ENCODE measurements around the gene GAGE10. TPM values are rescaled to one million over a fixed set of nuclear protein-coding genes. Genes with fewer than 3 reads are reported as not detected.

Gene GAGE10, protein sequence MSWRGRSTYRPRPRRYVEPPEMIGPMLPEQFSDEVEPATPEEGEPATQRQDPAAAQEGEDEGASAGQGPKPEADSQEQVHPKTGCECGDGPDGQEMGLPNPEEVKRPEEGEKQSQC
- total RNA-seq (not detected), polyA plus RNA-seq (not detected)

- Histone ChIP-seq H3K9me3 (ENCODE audit: control insufficient read depth in 1 of 2, low read length in 2 of 2) (no peaks in the 10 kb centered on the region), H3K4me3 (ENCODE audit: low read length in 2 of 2) (no peak within 1 kb of the TSS), H3K27ac (ENCODE audit: low read depth, low read length) (no peak within 1 kb of the TSS), H3K4me1 (ENCODE audit: insufficient read depth, low read length) (peaks cover 3% of the 10 kb centered on the region), H3K27me3 (ENCODE audit: insufficient read depth, low read length) (no peaks in the 10 kb centered on the region), H3K36me3 (ENCODE audit: insufficient read depth, low read length) (no peaks in the 10 kb centered on the region)
- H3K36me3 Mint-ChIP-seq: peaks cover 0 to 8% of the 10 kb centered on the region in 2 donors
- H3K9me3 Mint-ChIP-seq: no peaks in the 10 kb centered on the region
- ChIA-PET CTCF (ENCODE audit: partially characterized antibody) (no interaction called here), POLR2A (ENCODE audit: partially characterized antibody) (no interaction called here)
- no peak for DNase-seq
- intact Hi-C loops (cut with micrococcal nuclease): no loop called here
- peaks cover 0 to 8% (median 3%) of the 10 kb centered on the region in 4 donors for H3K4me1 Mint-ChIP-seq
- H3K27ac Mint-ChIP-seq: no peak within 1 kb of the TSS
- H3K27me3 Mint-ChIP-seq: no peaks in the 10 kb centered on the region
- H3K4me3 Mint-ChIP-seq: no peak within 1 kb of the TSS
These were observed at the start of gene GAGE10 for GRCh38 chrX:49303346-49303745. GAGE10 (plus strand) TSS chrX:49303646; CDS start chrX:49304860, 1,214 bp downstream.

DNA sequence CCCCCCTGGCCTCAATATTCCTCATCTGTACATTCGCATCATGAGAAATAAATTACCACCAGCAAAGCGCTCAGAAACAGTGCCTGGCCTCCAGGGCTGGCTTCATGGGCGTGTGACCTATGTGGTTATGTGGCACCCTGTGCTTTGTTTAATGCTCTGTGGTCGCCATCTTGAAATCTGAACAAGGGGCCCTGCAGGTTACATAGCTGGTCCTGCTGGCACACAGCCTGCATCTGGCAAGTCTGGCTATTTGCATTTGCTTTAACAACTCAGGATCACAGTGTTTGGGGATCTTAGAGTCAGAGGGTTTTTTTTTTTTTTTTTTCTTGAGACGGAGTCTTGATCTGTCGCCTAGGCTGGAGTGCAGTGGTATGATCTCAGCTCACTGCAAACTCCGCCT is 48.8 kb upstream of the GAGE10 start:
- Mint-ChIP-seq H3K4me1 (peaks cover 17 to 30% (median 28%) of the 10 kb centered on the region in 4 donors), H3K4me3 (no peak overlapping the region), H3K27ac (peak overlapping the region in 2 of 7 donors; percentile 29 to 32), H3K9me3 (peaks cover 0 to 2% (median 0%) of the 10 kb centered on the region in 8 donors), H3K27me3 (no peaks in the 10 kb centered on the region), H3K36me3 (peaks cover 0 to 5% of the 10 kb centered on the region in 2 donors)
- Histone ChIP-seq H3K27ac (ENCODE audit: low read depth, low read length) (no peak overlapping the region), H3K4me1 (ENCODE audit: insufficient read depth, low read length) (peaks cover 35% of the 10 kb centered on the region), H3K4me3 (ENCODE audit: low read length in 2 of 2) (no peak overlapping the region), H3K9me3 (ENCODE audit: control insufficient read depth in 1 of 2, low read length in 2 of 2) (no peaks in the 10 kb centered on the region), H3K27me3 (ENCODE audit: insufficient read depth, low read length) (no peaks in the 10 kb centered on the region), H3K36me3 (ENCODE audit: insufficient read depth, low read length) (no peaks in the 10 kb centered on the region)
- intact Hi-C loops (cut with micrococcal nuclease): no loop called here
- POLR2A ChIA-PET (ENCODE audit: partially characterized antibody): interaction anchor here (1.6 kb wide), 1 partner anchor 13 kb away, joined by 3 read pairs; no protein-coding TSS in a partner anchor
- DNase-seq: no peak
- CTCF ChIA-PET (ENCODE audit: partially characterized antibody): no interaction called here

DNA sequence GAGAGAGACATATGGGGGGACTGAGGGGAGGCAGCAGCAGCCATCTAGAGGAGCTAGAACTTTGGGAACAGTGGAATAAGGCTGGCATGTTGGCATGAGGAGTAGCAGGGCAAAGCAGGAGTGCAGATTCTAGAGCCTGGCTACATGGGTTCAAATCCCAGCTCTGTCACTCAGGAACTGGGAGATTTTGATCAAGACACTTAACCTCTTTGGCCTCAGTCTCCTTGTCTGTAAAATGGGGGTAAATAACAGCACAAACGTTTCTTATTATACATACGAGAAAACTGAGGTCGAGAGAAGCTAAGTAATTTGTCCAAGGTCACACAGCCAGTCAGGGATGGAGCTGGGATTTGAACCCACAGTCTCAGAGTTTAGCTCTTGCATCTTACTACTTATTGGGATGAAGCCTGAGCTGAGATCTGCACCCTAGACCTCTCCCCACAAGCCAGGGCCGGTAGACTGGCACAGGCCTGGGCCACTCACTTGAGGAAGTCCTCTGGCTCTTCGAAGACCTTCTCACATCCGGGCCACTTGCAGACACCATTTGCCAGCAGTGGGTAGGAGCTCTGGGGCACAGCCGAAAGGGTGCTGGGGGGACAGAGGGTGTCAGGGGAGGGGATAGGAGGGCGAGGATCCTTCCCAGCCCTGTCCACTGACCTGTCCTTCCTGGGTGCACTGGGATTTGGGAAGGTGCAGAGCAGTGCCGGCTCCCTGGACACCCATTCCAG is 47.0 kb upstream of the GAGE10 start:
- Mint-ChIP-seq H3K4me1 (peaks cover 17 to 30% (median 27%) of the 10 kb centered on the region in 4 donors), H3K27me3 (no peaks in the 10 kb centered on the region), H3K9me3 (peaks cover 0 to 2% (median 0%) of the 10 kb centered on the region in 8 donors), H3K4me3 (no peak overlapping the region), H3K36me3 (no peaks in the 10 kb centered on the region), H3K27ac (peak overlapping the region in 5 of 7 donors; percentile 6 to 76 (median 53))
- no peak for DNase-seq
- CTCF ChIA-PET (ENCODE audit: partially characterized antibody): interaction anchor here (0.9 to 1.3 kb wide), 2 partner anchors 63 to 212 kb away, joined by 3 read pairs; no protein-coding TSS in a partner anchor
- Histone ChIP-seq H3K36me3 (ENCODE audit: insufficient read depth, low read length) (no peaks in the 10 kb centered on the region), H3K9me3 (ENCODE audit: control insufficient read depth in 1 of 2, low read length in 2 of 2) (no peaks in the 10 kb centered on the region), H3K4me3 (ENCODE audit: low read length in 2 of 2) (no peak overlapping the region), H3K27me3 (ENCODE audit: insufficient read depth, low read length) (no peaks in the 10 kb centered on the region), H3K4me1 (ENCODE audit: insufficient read depth, low read length) (peaks cover 43% of the 10 kb centered on the region), H3K27ac (ENCODE audit: low read depth, low read length) (no peak overlapping the region)
- POLR2A ChIA-PET (ENCODE audit: partially characterized antibody): interaction anchor here (0.6 to 4.3 kb wide), 8 partner anchors 8 to 205 kb away, joined by 3 to 36 read pairs (median 4); partner anchors contain the start of gene PPP1R3F
- intact Hi-C loops (cut with micrococcal nuclease): no loop called here

DNA sequence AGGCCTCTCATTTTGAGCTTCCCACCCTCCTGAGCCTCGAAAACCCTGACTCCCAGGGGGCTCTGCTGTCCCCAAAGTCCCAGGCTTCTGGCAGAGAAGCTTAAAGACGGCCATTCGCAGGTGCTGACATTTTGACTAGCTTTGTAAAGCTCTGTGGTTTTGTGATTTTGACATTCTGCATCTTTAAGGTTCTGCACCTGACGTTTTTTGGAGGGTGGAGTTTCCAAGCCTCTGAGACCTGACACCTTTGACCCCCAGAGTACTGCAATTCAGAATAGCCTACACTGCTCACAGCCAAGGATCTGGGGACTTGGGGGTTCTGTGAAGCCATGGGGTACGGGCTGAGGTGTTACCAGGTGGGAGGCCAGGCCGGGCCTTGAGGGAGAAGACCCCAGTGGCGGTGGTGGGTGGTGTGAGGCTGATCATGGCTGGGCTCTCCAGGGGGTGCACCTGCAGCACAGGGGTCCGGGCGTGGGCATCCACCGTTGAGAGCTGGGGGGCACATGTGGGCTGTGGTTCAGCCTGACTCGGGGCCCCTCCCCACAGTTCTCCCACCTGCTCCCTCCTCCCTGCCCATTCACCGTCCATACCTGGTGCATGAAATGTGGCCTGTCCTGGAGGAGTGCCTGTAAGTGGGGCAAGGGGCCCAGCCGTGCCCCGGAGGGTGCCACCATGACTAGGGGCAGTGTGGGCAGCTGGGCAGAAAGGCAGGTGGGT is 46.2 kb upstream of the GAGE10 start:
- Histone ChIP-seq H3K36me3 (ENCODE audit: insufficient read depth, low read length) (no peaks in the 10 kb centered on the region), H3K9me3 (ENCODE audit: control insufficient read depth in 1 of 2, low read length in 2 of 2) (no peaks in the 10 kb centered on the region), H3K27ac (ENCODE audit: low read depth, low read length) (peak overlapping the region; percentile 38), H3K4me1 (ENCODE audit: insufficient read depth, low read length) (peaks cover 43% of the 10 kb centered on the region), H3K4me3 (ENCODE audit: low read length in 2 of 2) (no peak overlapping the region), H3K27me3 (ENCODE audit: insufficient read depth, low read length) (no peaks in the 10 kb centered on the region)
- CTCF ChIA-PET (ENCODE audit: partially characterized antibody): interaction anchor here (0.9 to 1.3 kb wide), 4 partner anchors 10 to 213 kb away, joined by 3 read pairs; no protein-coding TSS in a partner anchor
- H3K27me3 Mint-ChIP-seq: no peaks in the 10 kb centered on the region
- H3K9me3 Mint-ChIP-seq: peaks cover 0 to 2% (median 0%) of the 10 kb centered on the region in 8 donors
- POLR2A ChIA-PET (ENCODE audit: partially characterized antibody): interaction anchor here (0.6 to 4.3 kb wide), 8 partner anchors 9 to 66 kb away, joined by 3 to 36 read pairs (median 4); partner anchors contain the start of genes CCDC22 and PPP1R3F
- H3K4me1 Mint-ChIP-seq: peaks cover 17 to 33% (median 27%) of the 10 kb centered on the region in 4 donors
- intact Hi-C loops (cut with micrococcal nuclease): no loop called here
- DNase-seq: no peak
- no peaks in the 10 kb centered on the region for H3K36me3 Mint-ChIP-seq
- H3K27ac Mint-ChIP-seq: peak overlapping the region in 6 of 7 donors; percentile 30 to 91 (median 78)
- peak overlapping the region in 4 of 8 donors; percentile 21 to 63 (median 49) for H3K4me3 Mint-ChIP-seq

DNA sequence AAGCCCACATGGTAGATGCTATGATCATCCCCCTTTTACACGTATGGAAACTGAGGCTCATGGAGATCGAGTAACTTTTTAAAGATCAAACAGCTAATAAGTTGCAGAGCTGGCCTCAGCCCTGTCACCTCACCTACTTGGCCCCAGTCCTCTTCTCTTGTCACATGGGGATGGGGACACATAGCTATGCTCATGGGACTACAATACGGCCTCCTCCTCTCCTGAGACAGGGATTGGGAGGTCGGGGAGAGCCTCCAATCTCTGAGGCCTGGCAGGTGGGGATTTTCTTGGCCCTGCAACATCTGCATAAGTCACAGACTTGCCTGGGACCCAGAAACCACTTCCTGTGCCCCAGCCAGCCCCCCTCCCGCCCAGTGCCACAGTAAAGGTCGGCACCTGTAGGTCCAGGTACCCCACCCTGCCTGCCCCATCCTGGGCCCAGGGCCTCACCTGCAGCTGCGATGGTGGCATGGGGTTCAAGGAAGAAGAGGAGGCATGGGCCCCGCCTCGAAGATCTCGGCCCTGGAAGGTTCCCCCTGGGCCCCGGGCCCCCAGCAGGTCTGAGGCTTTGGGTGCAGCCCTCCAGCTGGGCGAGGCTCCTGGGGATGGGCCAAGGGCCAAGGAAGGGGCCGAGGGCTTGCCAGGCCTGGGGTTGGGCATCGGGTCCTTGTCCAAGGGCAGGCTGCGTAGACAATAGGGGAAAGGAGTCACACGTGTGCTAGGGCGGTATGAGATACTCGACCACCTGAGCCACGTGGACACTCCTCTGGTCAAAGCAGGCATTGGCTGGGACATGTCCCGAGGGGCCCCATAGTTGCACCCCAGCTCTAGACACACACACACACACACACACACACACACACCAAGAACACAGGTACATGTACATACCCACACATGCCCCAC is 45.3 kb upstream of the GAGE10 start:
- Mint-ChIP-seq H3K9me3 (no peaks in the 10 kb centered on the region), H3K36me3 (no peaks in the 10 kb centered on the region), H3K27me3 (no peaks in the 10 kb centered on the region), H3K27ac (peak overlapping the region; percentile 5 to 91 (median 75)), H3K4me3 (peak overlapping the region in 7 of 8 donors; percentile 13 to 71 (median 49)), H3K4me1 (peaks cover 17 to 40% (median 26%) of the 10 kb centered on the region in 4 donors)
- POLR2A ChIA-PET (ENCODE audit: partially characterized antibody): interaction anchor here (1.1 to 4.3 kb wide), 7 partner anchors 10 to 92 kb away, joined by 3 to 36 read pairs (median 5); partner anchors contain the start of genes CCDC22 and PPP1R3F
- Histone ChIP-seq H3K36me3 (ENCODE audit: insufficient read depth, low read length) (no peaks in the 10 kb centered on the region), H3K4me1 (ENCODE audit: insufficient read depth, low read length) (peaks cover 43% of the 10 kb centered on the region), H3K4me3 (ENCODE audit: low read length in 2 of 2) (no peak overlapping the region), H3K27ac (ENCODE audit: low read depth, low read length) (peak overlapping the region; percentile 38), H3K27me3 (ENCODE audit: insufficient read depth, low read length) (no peaks in the 10 kb centered on the region), H3K9me3 (ENCODE audit: control insufficient read depth in 1 of 2, low read length in 2 of 2) (no peaks in the 10 kb centered on the region)
- intact Hi-C loops (cut with micrococcal nuclease): no loop called here
- DNase-seq: peak in 2 of 5 donors; percentile 23 to 53
- CTCF ChIA-PET (ENCODE audit: partially characterized antibody): interaction anchor here (0.9 to 1.0 kb wide), 3 partner anchors 10 to 66 kb away, joined by 3 read pairs; no protein-coding TSS in a partner anchor

DNA sequence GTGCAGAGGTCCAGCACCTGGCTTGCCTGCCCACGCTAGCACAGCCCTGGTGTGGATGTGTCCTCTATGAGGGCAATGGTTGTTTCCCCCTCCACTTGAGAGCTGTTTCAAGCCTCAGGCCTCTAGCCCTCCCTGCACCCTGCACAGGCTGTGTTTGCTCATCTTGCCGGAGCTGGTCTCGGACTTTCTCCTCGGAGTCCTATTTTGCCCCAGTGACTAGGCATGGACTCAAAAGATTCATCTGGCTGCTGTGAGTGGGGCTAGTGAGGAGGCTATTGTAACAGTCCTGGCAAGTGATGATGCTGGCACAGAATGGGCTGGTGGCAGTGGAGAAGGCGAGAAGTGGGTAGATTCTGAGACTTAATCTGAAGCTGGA is 44.7 kb upstream of the GAGE10 start:
- peak overlapping the region in 5 of 8 donors; percentile 3 to 69 (median 32) for H3K4me3 Mint-ChIP-seq
- H3K27ac Mint-ChIP-seq: peak overlapping the region in 4 of 7 donors; percentile 8 to 79 (median 18)
- peaks cover 17 to 41% (median 27%) of the 10 kb centered on the region in 4 donors for H3K4me1 Mint-ChIP-seq
- Histone ChIP-seq H3K27me3 (ENCODE audit: insufficient read depth, low read length) (no peaks in the 10 kb centered on the region), H3K9me3 (ENCODE audit: control insufficient read depth in 1 of 2, low read length in 2 of 2) (no peaks in the 10 kb centered on the region), H3K36me3 (ENCODE audit: insufficient read depth, low read length) (no peaks in the 10 kb centered on the region), H3K4me3 (ENCODE audit: low read length in 2 of 2) (no peak overlapping the region), H3K27ac (ENCODE audit: low read depth, low read length) (peak overlapping the region; percentile 38), H3K4me1 (ENCODE audit: insufficient read depth, low read length) (peaks cover 43% of the 10 kb centered on the region)
- no peaks in the 10 kb centered on the region for H3K36me3 Mint-ChIP-seq
- H3K27me3 Mint-ChIP-seq: no peaks in the 10 kb centered on the region
- POLR2A ChIA-PET (ENCODE audit: partially characterized antibody): interaction anchor here (1.1 to 4.3 kb wide), 4 partner anchors 10 to 92 kb away, joined by 3 to 36 read pairs (median 10); partner anchors contain the start of gene PPP1R3F
- no peak for DNase-seq
- intact Hi-C loops (cut with micrococcal nuclease): no loop called here
- H3K9me3 Mint-ChIP-seq: no peaks in the 10 kb centered on the region
- CTCF ChIA-PET (ENCODE audit: partially characterized antibody): interaction anchor here (0.9 kb wide), 1 partner anchor 66 kb away, joined by 3 read pairs; no protein-coding TSS in a partner anchor

Data from CD4-positive, alpha-beta memory T cell (primary cell).